NCI-H2107 (cell line): ENCODE results near the gene PIP4K2C.
"Not testable (repeated sequence)": the region's sequence is repeated elsewhere in the genome, so short reads cannot be mapped to it uniquely, and the experiment has no call there.

Source experiments
- DNase-seq: peaks from one replicate; lab custom pipeline; 2025; lab: John Stamatoyannopoulos, UW

Gene PIP4K2C

DNA sequence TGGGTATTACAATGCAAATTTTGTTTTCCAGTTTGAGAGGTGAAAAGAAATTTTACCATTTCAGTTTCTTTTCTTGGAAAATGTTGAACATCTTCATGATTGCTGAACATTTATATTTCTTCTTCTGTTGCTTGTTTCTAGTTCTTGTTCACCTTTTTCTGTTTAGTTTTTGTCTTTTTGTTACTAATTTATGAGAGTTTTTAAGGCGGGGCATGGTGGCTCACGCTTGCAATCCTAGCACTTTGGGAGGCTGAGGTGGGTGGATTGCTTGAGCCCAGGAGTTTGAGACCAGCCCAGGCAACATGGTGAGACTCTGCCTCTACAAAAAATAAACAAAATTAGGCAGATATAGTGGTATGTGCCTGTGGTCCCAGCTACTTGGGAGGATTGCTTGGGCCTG is 30.5 kb upstream of the PIP4K2C start:
- no peak for DNase-seq

DNA sequence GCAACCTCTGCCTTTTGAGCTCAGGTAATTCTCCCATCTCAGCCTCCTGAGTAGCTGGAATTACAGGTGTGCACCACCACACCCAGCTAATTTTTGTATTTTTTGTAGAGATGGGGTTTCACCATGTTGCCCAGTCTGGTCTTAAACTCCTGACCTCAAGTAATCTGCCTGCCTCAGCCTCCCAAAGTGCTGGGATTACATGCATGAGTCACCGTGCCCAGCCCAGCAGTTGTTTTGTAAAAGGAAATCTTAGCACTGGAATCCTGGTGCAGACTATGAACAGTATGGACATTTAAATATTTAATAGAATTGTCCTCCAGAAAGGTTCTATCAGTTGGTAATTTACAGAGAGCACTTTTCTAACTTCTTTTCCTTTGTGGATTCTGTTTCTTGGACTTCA is 29.9 kb upstream of the PIP4K2C start:
- DNase-seq = not testable (repeated sequence)

DNA sequence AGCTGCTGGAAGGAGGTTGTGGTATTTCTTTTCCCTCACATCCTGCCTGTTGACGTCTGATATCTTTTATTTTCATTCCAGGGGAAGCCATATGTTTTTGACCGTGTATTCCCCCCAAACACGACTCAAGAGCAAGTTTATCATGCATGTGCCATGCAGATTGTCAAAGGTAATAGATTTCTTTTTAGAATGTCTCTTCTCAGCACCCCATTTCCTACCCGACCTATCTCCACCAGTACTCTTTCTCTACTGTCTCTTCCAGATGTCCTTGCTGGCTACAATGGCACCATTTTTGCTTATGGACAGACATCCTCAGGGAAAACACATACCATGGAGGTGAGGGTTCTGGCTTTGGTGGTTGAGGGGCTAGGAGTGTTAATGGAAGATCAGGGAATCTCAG is 27.6 kb upstream of the PIP4K2C start:
- no peak for DNase-seq

DNA sequence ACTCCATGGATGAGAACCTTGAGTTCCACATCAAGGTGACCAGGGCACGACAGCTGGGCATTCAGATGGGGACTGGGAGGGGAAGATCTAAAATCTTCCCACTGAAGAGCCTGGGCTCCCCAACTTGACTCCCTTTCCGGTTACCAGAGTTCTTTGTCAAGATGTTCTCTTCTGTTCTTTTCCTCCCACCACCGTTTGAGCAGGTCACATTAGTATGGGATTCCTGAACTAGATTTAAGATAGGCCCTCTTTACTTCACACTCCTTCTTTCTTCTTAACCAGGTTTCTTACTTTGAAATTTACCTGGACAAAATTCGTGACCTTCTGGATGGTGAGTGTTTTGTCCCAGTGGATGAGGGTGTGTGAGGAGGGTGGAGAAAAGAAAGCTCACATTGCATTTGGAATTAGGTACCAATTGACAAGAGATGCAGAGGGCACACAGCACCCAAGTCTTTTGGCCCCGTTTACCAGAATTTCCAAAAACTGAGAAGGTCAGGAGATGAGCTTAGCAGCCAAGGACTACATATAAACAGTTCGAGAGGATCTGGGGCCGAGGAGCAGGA is 26.7 kb upstream of the PIP4K2C start:
- DNase-seq = no peak

DNA sequence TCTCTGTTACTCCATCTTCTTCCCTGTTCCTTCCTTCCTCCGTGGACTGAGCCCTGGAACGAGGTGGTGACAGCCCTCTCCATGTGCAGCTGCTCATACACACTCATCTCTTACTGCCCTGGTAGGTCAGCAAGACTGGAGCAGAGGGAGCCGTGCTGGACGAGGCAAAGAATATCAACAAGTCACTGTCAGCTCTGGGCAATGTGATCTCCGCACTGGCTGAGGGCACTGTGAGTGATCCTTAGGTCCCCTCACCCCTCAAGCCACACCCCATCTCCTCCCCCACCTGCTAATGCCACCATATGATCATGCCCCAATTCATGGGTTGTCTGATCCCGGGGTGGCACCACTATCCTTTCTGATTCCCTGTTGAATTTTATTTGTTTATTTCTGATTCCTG is 22.2 kb upstream of the PIP4K2C start:
- DNase-seq = no peak

DNA sequence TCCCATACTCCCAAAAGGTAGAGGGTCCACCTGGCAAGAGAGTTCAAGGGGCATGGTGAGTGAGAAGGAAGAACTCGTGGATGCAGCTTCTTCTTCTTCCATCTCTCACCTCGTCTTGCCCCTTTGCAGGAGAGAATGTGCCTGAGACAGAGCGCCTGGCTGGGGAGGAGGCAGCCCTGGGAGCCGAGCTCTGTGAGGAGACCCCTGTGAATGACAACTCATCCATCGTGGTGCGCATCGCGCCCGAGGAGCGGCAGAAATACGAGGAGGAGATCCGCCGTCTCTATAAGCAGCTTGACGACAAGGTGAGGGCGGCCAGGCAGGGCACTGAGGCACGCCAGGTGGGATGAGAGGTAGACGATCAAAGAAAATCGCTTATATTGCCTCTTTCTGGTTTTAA is 21.1 kb upstream of the PIP4K2C start:
- no peak for DNase-seq

DNA sequence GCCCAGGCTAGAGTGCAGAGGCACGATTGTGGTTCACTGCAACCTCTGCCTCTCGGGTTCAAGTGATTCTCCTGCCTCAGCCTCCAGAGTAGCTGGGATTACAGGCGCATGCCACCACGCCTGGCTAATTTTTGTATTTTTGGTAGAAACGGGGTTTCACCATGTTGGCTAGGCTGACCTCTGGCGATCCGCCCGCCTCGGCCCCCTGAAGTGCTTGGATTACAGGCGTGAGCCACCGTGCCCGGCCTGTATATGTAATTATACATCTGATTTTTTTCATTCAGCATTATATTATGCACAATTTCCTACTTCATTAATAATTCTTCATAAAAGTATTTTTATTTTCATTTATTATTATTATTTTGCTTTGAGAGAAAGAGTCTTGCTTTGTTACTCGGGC is 20.6 kb upstream of the PIP4K2C start:
- DNase-seq = not testable (repeated sequence)

DNA sequence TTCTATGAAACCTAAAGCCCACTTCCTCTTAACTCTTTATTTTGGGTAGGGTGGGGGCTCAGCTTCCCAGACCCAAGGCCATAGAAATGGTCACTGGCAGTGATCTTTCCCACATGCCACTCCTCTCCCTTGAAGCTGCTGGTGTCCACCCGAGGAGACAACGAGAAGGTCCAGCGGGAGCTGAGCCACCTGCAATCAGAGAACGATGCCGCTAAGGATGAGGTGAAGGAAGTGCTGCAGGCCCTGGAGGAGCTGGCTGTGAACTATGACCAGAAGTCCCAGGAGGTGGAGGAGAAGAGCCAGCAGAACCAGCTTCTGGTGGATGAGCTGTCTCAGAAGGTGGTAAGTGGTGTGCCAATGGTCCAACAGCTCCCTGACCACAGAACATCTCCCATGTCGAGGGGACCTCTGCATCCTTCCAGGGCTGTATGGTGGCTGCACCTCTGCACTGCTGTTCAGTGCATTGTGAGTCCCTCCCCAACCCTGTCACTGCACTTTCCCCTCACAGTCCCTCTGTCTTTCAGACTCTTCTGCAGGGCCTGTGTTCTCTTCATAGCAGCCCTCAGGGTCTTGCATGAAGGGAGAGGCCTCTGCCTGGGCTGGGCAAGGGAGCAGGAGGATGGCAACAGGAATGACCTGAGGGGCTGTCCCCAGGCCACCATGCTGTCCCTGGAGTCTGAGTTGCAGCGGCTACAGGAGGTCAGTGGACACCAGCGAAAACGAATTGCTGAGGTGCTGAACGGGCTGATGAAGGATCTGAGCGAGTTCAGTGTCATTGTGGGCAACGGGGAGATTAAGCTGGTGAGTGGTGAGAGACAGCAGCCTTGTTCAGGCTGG is 18.8 kb upstream of the PIP4K2C start:
- DNase-seq = no peak

DNA sequence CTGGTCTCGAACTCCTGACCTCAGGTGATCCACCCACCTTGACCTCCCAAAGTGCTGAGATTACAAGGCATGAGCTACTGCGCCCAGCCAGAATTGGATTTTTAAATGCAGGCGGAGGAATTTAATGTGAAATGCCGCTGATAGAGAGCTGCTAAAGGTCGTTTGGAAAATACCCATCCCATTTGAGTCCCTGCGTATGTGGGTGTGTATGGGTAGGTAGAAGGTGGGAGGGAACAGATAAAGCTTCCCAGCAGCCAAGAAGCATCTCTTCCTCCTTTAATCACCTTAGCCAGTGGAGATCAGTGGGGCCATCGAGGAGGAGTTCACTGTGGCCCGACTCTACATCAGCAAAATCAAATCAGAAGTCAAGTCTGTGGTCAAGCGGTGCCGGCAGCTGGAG is 16.2 kb upstream of the PIP4K2C start:
- DNase-seq = no peak

DNA sequence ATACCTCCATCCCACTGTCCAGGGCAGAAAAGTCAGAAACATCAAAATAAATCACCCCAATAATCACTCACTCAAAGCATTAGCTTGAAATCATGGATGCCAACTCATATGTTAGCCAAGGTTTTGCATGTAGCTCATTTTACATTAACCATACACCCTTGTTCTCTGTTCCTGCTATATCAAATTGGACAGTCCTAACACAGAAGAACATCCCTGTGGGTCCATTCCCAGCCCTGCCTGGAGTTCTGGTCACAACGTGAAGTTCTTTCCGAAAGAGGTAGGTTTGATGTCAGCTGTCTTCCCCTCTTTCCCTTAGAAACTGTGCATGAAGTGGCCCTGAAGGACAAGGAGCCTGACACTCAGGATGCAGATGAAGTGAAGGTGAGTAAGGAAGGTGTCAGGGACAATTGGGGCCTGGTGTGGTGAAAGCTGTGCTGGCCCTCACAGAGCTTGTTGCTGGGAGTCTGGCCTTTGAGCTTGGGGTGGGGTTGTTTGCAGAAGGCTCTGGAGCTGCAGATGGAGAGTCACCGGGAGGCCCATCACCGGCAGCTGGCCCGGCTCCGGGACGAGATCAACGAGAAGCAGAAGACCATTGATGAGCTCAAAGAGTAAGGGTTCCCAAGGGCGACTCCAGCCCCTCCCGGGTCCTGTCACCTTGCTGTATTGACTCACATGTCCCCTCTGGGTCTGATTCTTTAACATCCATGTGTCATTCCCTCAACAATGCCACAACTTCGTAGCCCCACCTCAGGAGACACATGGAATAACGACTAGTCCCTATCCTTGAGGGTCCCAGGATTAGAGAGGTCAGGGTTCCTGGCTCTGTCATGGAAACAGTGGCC is 15.0 kb upstream of the PIP4K2C start:
- no peak for DNase-seq

DNA sequence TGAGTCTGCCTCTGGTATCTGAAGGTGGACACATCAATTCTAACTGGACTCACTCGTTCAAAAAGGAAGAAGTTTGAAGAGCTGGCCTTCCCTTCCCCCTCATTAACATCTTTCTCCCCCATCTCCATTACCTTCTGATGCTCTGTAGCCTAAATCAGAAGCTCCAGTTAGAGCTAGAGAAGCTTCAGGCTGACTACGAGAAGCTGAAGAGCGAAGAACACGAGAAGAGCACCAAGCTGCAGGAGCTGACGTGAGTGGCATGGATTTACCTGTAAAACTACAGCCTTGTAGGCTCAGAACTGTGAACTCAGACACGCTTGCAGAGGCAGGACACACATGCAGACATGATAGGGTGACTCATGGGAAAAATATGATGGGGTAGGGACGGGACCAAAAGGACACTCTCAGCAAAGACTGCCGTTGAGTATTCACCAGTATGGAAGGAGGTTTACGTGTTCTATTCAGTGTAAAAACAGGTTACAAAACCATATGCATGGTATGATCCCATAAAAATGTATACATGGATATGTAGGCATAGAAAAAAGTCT is 14.3 kb upstream of the PIP4K2C start:
- DNase-seq = no peak

DNA sequence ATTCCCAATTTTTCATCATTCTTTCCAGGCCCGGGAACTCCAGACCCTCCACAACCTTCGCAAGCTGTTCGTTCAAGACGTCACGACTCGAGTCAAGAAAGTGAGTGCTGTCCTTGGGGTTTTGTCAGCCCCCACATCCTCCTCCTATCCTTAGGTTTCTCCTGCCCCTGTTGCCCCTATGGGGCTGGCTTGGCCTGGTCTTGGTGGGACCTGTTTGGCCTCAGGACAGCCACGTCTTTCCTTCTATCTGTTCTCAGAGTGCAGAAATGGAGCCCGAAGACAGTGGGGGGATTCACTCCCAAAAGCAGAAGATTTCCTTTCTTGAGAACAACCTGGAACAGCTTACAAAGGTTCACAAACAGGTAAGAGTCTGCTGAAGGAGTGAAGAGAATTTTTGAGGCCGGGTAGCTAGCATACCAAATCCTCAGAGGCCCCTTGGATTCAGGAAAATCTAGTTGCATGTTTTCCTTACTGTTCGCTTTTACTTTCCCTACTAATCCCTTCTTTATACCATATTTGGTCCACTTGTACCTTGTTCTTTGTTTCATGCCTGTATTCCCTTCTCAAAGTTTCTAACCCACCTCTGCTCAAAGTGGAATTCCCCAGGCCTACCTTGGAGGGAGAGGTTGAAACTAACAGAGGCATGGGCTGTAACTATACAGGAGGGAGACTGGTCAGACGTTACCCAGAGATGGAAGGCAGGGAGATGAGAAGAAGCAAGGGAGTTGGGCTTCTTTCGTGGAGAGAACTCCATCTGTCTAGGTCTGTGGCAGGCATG is 12.8 kb upstream of the PIP4K2C start:
- no peak for DNase-seq

DNA sequence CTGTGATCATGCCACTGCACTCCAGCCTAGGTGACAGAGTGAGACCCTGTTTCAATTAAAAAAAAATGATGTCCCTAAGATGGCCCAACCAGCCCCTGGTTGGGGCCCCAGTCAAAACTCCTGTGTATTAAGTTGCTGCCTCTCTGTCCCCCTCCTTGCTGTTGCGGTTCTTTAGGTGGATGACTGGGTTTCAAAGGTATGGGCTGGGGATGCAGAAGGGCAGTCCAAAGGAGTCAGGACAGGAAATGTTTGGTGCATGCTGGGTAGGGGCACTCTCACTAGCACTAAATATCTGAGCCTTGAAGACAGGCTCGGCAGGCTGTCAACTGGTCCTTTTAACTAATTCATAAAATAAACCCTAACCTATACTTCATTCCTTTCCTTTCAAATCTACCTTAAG is 12.0 kb upstream of the PIP4K2C start:
- no peak for DNase-seq

DNA sequence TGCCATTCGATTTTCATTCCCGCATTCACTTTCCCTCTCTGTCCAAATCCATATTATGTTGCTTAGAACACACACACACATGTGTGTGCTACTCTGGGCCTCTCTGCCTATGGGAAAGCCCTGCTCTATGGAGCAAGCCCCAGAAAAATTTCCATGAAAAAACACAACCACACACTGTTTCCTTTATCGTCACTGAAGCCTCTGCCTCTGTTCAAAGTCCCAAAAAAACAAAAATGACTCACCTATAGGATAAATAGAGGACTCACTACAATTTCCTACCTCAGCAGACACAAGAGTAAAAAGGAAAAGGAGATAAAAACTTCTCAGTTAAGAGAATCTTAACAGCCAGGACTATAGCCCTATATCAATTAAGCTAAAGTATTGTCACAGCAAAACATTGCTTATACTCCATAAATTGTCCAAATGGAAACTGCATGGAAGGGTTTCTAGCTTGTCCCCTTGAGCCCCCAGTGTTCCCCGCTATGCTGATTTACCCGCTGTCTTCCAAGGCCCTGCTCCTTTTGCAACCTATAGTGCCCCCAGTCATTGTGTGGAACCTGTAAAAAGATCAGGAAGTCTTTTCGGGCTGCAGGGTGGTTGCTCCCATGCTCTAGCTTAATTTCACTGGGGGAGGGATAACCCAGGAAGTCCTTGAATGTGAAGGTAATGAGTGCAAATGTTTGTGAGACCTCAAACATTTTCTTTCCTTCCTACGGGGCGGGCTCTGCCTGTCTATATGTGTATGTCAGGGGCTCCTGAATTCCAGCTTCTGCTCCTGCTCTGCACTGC is 11.1 kb upstream of the PIP4K2C start:
- no peak for DNase-seq

DNA sequence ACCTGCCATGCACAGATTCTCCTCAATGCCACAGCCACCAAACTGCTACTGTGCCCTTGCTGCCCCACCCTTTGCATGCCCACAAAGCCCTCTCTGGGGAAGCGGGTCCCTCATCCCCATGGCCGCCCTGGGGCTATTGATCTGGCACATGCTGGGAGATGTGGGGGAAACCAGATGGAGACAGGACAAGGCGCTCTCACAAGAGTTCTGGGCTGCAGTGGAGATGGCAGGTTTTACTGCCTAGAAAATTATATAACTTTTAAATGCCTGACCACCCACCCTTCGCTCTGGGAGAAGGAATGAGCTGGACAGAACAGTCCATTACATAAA is 10.6 kb upstream of the PIP4K2C start:
- DNase-seq = no peak

DNA sequence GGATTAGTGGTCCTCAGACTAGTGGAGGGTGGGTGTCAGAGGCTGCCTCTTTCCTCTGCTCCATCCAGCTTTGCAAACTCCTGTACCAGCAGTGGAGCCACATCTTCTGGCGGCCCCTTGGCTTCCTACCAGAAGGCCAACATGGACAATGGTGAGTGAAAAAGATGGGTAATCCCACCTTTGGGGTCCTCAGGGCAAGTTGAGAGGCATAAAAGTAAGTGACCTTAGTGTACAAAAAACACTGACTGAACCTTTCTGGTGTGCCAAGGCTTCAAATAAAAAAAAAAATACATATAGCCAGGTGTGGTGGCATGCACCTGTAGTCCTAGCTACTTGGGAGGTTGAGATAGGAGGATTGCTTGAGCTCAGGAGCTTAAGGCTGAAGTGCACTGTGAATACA is 9.2 kb upstream of the PIP4K2C start:
- no peak for DNase-seq

DNA sequence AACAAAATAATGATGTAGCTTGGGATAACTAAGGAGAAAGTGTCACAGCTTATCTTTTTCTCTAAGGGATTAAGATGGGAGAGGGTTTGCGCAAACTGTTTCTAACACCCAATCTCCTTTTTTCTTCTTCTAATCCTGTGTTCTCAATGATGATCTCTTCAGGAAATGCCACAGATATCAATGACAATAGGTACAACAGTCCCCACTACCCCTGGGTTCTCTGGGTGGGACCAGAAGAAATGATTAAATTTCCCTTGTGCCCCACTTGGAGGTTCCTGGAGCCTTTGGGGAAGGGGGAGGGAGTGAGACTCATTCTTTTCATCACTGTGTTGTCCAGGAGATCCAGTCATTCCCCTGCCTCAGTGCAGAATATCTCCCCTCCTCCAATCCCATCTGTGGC is 8.6 kb upstream of the PIP4K2C start:
- no peak for DNase-seq

DNA sequence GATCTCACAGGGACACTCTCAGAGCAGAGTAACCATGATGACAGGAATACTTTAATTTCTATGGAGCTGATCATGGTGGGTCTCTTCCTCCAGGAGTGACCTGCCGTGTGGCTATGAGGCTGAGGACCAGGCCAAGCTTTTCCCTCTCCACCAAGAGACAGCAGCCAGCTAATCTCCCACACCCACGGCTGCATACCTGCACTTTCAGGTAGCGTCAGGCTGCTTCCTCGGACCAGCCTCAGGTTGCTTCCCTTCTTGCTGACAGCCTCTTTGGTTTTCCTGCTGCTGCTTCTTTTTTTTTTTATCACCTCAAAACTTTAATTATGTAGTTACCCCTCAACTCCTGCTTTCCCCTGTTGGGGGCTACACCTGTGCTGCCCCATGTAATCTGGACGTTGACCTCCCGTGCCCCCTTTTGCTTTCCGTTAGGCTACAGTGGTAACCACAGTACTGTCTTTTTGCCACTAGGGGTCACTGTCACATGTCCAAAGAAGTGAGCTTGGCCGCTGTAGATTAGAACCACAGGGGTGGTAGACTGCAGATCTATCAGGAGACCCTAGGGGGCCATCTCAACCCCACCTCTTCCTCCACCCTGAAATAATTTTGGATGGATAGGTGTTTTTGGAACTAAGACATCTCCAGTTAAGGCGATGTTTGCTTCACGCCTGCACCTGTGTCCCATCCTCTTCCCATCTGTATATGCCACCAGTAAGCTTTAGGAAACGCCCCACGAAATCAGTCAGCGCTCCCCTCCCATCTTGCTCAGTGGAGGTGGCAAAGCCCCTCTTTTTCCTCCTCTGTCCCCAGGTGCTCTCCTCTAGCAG is 7.8 kb upstream of the PIP4K2C start:
- DNase-seq = peak; percentile 60

DNA sequence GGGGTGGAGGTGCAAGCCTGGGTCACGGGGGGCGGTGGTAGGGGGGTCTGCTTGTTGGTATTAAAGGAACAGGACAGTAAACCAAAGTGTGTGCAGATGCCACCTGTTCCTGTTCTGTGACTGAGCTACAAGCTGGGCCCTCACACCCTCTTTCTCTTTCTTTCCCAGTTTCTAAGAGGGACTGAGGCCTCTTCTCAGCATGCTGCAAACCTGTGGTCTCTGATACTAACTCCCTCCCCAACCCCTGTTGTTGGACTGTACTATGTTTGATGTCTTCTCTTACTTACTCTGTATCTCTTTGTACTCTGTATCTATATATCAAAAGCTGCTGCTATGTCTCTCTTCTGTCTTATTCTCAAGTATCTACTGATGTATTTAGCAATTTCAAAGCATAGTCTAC is 6.9 kb upstream of the PIP4K2C start:
- no peak for DNase-seq

DNA sequence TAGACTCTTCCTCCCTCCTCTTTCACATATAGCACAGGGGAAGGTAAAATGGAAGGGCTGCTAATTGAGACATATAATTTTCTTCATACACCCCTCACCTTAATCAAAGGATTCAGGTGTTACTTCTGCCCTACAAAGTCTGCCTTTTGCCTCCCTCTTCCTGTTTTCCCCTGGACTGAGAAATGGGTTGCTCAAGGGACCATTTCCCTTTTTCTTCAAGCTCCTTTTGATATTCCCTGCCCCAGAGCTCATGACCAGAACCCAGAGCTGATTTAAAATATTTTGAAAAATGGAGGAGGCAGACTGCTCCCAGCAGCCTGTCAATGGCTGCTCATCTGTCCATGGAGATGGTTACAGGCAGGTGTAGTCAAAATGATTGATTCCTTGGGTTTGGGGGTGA is 6.3 kb upstream of the PIP4K2C start:
- no peak for DNase-seq
